DND-41 (cell line): Measurements from ENCODE around the gene USP9X.
"Not testable (repeated sequence)": the region's sequence is repeated elsewhere in the genome, so short reads cannot be mapped to it uniquely, and the experiment has no call there.

Experiments
- ATAC-seq: fragments of 200-7000 bp; cut with Tn5 transposase; 3 replicates; pipeline ENCODE4 v1.9.1; 2021; ENCODE audit warnings: low read depth; ENCODE audit not compliant: insufficient read depth
- DNase-seq: peaks from one replicate; pipeline ENCODE4 v3.0.0-alpha.2; 2020
- H2AFZ ChIP-seq: 2 replicates; pipeline ENCODE4 v1.6.0; 2012; ENCODE audit warnings: low read depth, low read length
- H3K27ac ChIP-seq: 2 replicates; pipeline ENCODE4 v1.5.1; 2012; ENCODE audit warnings: low read length, inconsistent platforms
- H3K27me3 ChIP-seq: fragments of 200-600 bp; sonication (generic); 2 replicates; pipeline ENCODE4 v1.6.0; 2012; ENCODE audit warnings: low read length, mild to moderate bottlenecking, inconsistent platforms; ENCODE audit not compliant: insufficient read depth, poor library complexity
- H3K36me3 ChIP-seq: 2 replicates; pipeline ENCODE4 v1.5.1; 2012; ENCODE audit warnings: low read length, inconsistent platforms; ENCODE audit not compliant: insufficient read depth
- H3K4me1 ChIP-seq: 2 replicates; pipeline ENCODE4 v1.5.1; 2012; ENCODE audit warnings: mild to moderate bottlenecking, low read length; ENCODE audit not compliant: insufficient read depth
- H3K4me2 ChIP-seq: 2 replicates; pipeline ENCODE4 v1.6.0; 2012; ENCODE audit warnings: mild to moderate bottlenecking, moderate library complexity, low read length, inconsistent platforms; ENCODE audit not compliant: insufficient read depth
- H3K4me3 ChIP-seq, 2 experiments: fragments of 200-600 bp in 1 of 2; shearing (Covaris generic) in 1 of 2; 2 replicates each; pipeline ENCODE4 v1.5.1; 2012 to 2016; ENCODE audit warnings: inconsistent platforms in 2 of 2, low read length in 2 of 2, mild to moderate bottlenecking in 2 of 2, low read depth in 1 of 2, moderate library complexity in 1 of 2
- H3K79me2 ChIP-seq: 2 replicates; pipeline ENCODE4 v1.6.0; 2012; ENCODE audit warnings: low read length, inconsistent platforms; ENCODE audit not compliant: insufficient read depth
- H3K9ac ChIP-seq: 2 replicates; pipeline ENCODE4 v1.6.0; 2012; ENCODE audit warnings: low read depth, mild to moderate bottlenecking, inconsistent platforms, low read length, moderate library complexity
- H3K9me3 ChIP-seq: 2 replicates; pipeline ENCODE4 v1.5.1; 2012; ENCODE audit warnings: low read length, moderate library complexity, mild to moderate bottlenecking, inconsistent platforms; ENCODE audit not compliant: insufficient read depth, severe bottlenecking
- H4K20me1 ChIP-seq: 2 replicates; pipeline ENCODE4 v1.6.0; 2012; ENCODE audit warnings: low read length; ENCODE audit not compliant: insufficient read depth
- CTCF ChIP-seq: IDR thresholded peaks from 2 replicates; pipeline ENCODE4 v1.5.1; 2012; ENCODE audit warnings: borderline replicate concordance, low read length, moderate library complexity, mild to moderate bottlenecking; ENCODE audit not compliant: poor library complexity, severe bottlenecking; ENCODE audit errors: extremely low read depth
- EZH2 ChIP-seq: IDR thresholded peaks from 3 replicates; pipeline ENCODE4 v1.6.1; 2012; ENCODE audit warnings: borderline replicate concordance, low read depth, mild to moderate bottlenecking, moderate library complexity, low read length, inconsistent platforms; ENCODE audit not compliant: severe bottlenecking

Gene USP9X

GRCh38 chrX:41110801-41111625 is 25.8 kb downstream of the USP9X start:
- DNase-seq, result no peak
- no peak overlapping the region for H3K9ac ChIP-seq
- H3K36me3 ChIP-seq, result no peaks in the 10 kb centered on the region
- no peaks in the 10 kb centered on the region for H3K27me3 ChIP-seq
- no peak overlapping the region for H2AFZ ChIP-seq
- no peak for TF ChIP-seq EZH2
- TF ChIP-seq CTCF, result no peak
- no peak overlapping the region for H3K4me2 ChIP-seq
- H3K9me3 ChIP-seq, result no peaks in the 10 kb centered on the region
- peaks cover 85% of the 10 kb centered on the region for H3K79me2 ChIP-seq
- H3K4me3 ChIP-seq, result no peak overlapping the region
- no peaks in the 10 kb centered on the region for H3K4me1 ChIP-seq
- ATAC-seq, result peak; percentile 59; the same call in 1 of the 3 replicates
- peaks cover 55% of the 10 kb centered on the region for H4K20me1 ChIP-seq
- H3K27ac ChIP-seq, result no peak overlapping the region

- not testable (repeated sequence) for H2AFZ ChIP-seq, H3K9ac ChIP-seq, H3K4me2 ChIP-seq, H3K36me3 ChIP-seq, H3K27me3 ChIP-seq, H3K9me3 ChIP-seq, H3K27ac ChIP-seq, H3K4me1 ChIP-seq, H3K4me3 ChIP-seq
- ATAC-seq, result peak; percentile 56; the same call in 2 of the 3 replicates
- TF ChIP-seq CTCF, result peak; percentile 65
- DNase-seq, result peak; percentile 19
- Histone ChIP-seq H4K20me1 (peaks cover 49% of the 10 kb centered on the region), H3K79me2 (peaks cover 87% of the 10 kb centered on the region)
Measured at GRCh38 chrX:41115104-41115425, 29.8 kb downstream of the USP9X start.

- no peak overlapping the region for H2AFZ ChIP-seq
- H3K79me2 ChIP-seq, result peaks cover 88% of the 10 kb centered on the region
- no peaks in the 10 kb centered on the region for H3K9me3 ChIP-seq
- no peaks in the 10 kb centered on the region for H3K36me3 ChIP-seq
- TF ChIP-seq EZH2, result no peak
- TF ChIP-seq CTCF, result no peak
- H3K4me1 ChIP-seq, result no peaks in the 10 kb centered on the region
- no peak overlapping the region for H3K9ac ChIP-seq
- H4K20me1 ChIP-seq, result peaks cover 33% of the 10 kb centered on the region
- H3K4me2 ChIP-seq, result no peak overlapping the region
- no peak for DNase-seq
- ATAC-seq, result no peak
- H3K27ac ChIP-seq, result no peak overlapping the region
- H3K4me3 ChIP-seq, result no peak overlapping the region
- H3K27me3 ChIP-seq, result no peaks in the 10 kb centered on the region
Measured at GRCh38 chrX:41116948-41117347, 31.7 kb downstream of the USP9X start.

GRCh38 chrX:41118156-41118555 is 32.9 kb downstream of the USP9X start:
- Histone ChIP-seq H3K4me1 (no peaks in the 10 kb centered on the region), H3K36me3 (no peaks in the 10 kb centered on the region), H3K9me3 (no peaks in the 10 kb centered on the region), H3K27ac (no peak overlapping the region), H4K20me1 (peaks cover 29% of the 10 kb centered on the region), H2AFZ (no peak overlapping the region), H3K27me3 (no peaks in the 10 kb centered on the region), H3K4me3 (no peak overlapping the region), H3K79me2 (peaks cover 88% of the 10 kb centered on the region), H3K9ac (no peak overlapping the region), H3K4me2 (no peak overlapping the region)
- no peak for ATAC-seq
- TF ChIP-seq CTCF, result no peak
- TF ChIP-seq EZH2, result no peak
- no peak for DNase-seq
